ENCODE results near the gene SERTM1. TPM values are rescaled to one million over a fixed set of nuclear protein-coding genes. Genes with fewer than 3 reads are reported as not detected.

SERTM1 gene
- total RNA-seq, 1 experiment from 2014 or later: not detected

DNA sequence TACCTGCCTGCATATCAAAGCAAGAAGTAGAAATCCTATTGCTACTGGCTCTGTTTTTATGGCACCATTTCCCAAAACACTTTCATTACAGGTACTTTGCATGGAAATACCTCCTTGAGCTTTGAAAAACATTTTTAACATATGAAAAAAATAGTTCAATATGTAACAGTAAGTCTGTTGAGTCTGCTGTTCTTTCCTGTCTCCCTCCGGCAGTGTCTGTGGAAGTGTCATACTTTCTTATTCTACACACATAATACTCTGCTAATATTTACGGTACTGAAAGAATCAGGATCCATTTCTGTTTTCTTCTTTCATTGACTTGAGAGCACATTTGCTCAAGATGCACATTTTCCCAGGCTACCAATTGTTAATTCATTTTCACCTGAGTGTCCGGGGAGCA lies 8.2 kb upstream of the SERTM1 start:
- Histone ChIP-seq H3K9ac (ENCODE audit: low read length) (no peak overlapping the region), H3K4me2 (ENCODE audit: low read length) (no peak overlapping the region), H3F3A (ENCODE audit: low read length, unreplicated experiment) (no peaks in the 10 kb centered on the region), H4K20me1 (ENCODE audit: low read length) (no peaks in the 10 kb centered on the region), H2AFZ (ENCODE audit: low read length) (no peak overlapping the region), H3K4me3 (ENCODE audit: low read length) (no peak overlapping the region), H3K79me2 (ENCODE audit: low read length) (no peaks in the 10 kb centered on the region), H3K27ac (ENCODE audit: low read length) (no peak overlapping the region), H3K4me1 (ENCODE audit: insufficient read depth, low read length) (no peaks in the 10 kb centered on the region), H3K27me3 (ENCODE audit: low read length) (peaks cover 15% of the 10 kb centered on the region), H3K9me3 (ENCODE audit: low read length) (no peaks in the 10 kb centered on the region), H3K9me2 (replicated peaks; ENCODE audit: low read length) (no peaks in the 10 kb centered on the region), H3K36me3 (ENCODE audit: low read depth, low read length) (no peaks in the 10 kb centered on the region)
- ChIA-PET CTCF (no interaction called here), POLR2A (ENCODE audit: unreplicated experiment) (no interaction called here)
- DNase-seq: no peak
- no TSS peak for BruUV-seq (replicated peaks)
- TF ChIP-seq EZH2 (IDR thresholded peaks at IDR 0.05; ENCODE audit: low read length, unreplicated experiment) (no peak), EZH2phosphoT487 (IDR thresholded peaks at IDR 0.05; ENCODE audit: borderline replicate concordance, low read length) (no peak)
- intact Hi-C loops (cut with micrococcal nuclease): no loop called here
- no peak for ATAC-seq

DNA sequence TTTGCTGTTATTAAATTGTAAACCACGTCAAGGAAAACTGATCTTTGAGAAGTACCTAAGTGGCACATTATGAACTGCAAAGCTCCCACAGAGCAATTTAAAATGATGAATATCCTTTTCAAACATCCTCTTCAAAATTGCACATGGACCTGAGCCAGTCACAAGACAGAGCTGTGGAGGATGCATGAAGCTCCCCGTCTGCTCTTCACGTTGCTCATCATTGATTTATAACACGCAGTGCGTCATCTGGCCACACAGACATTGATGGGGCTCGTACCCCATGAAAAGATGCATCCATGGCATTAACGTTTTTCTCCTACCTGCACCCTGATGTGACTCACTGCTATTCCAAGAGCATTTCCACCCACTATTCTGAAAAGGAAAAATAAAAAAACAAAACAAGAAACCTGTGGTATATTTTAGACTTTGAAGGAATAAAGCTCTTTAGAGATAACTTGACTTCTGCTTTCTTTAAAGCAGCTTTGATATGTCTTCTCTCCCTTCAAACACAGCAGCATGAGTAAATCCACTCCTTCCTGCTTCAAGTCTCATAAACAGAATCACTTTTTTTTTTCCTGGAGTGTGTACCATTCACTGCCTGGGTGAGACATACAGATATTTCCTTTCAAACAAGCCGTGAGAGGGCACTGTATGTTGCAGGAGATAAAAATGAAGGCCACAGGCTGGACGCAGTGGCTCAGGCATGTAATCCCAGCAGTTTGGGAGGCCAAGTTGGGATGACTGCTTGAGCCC lies 7.2 kb upstream of the SERTM1 start:
- intact Hi-C loops (cut with micrococcal nuclease): no loop called here
- ChIA-PET CTCF (no interaction called here), POLR2A (ENCODE audit: unreplicated experiment) (no interaction called here)
- Histone ChIP-seq H3K27me3 (ENCODE audit: low read length) (peaks cover 15% of the 10 kb centered on the region), H3K9me3 (ENCODE audit: low read length) (no peaks in the 10 kb centered on the region), H2AFZ (ENCODE audit: low read length) (no peak overlapping the region), H3K79me2 (ENCODE audit: low read length) (no peaks in the 10 kb centered on the region), H3K9ac (ENCODE audit: low read length) (no peak overlapping the region), H3F3A (ENCODE audit: low read length, unreplicated experiment) (no peaks in the 10 kb centered on the region), H3K4me3 (ENCODE audit: low read length) (no peak overlapping the region), H3K36me3 (ENCODE audit: low read depth, low read length) (no peaks in the 10 kb centered on the region), H4K20me1 (ENCODE audit: low read length) (no peaks in the 10 kb centered on the region), H3K4me2 (ENCODE audit: low read length) (no peak overlapping the region), H3K4me1 (ENCODE audit: insufficient read depth, low read length) (no peaks in the 10 kb centered on the region), H3K9me2 (replicated peaks; ENCODE audit: low read length) (no peaks in the 10 kb centered on the region), H3K27ac (ENCODE audit: low read length) (no peak overlapping the region)
- TF ChIP-seq, protein P1, sequence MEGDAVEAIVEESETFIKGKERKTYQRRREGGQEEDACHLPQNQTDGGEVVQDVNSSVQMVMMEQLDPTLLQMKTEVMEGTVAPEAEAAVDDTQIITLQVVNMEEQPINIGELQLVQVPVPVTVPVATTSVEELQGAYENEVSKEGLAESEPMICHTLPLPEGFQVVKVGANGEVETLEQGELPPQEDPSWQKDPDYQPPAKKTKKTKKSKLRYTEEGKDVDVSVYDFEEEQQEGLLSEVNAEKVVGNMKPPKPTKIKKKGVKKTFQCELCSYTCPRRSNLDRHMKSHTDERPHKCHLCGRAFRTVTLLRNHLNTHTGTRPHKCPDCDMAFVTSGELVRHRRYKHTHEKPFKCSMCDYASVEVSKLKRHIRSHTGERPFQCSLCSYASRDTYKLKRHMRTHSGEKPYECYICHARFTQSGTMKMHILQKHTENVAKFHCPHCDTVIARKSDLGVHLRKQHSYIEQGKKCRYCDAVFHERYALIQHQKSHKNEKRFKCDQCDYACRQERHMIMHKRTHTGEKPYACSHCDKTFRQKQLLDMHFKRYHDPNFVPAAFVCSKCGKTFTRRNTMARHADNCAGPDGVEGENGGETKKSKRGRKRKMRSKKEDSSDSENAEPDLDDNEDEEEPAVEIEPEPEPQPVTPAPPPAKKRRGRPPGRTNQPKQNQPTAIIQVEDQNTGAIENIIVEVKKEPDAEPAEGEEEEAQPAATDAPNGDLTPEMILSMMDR (conservative IDR thresholded peaks at IDR 0.05; ENCODE audit: low read depth, low read length): no peak
- no peak for TF ChIP-seq EZH2 (IDR thresholded peaks at IDR 0.05; ENCODE audit: low read length, unreplicated experiment)
- no peak for TF ChIP-seq EZH2phosphoT487 (IDR thresholded peaks at IDR 0.05; ENCODE audit: borderline replicate concordance, low read length)
- DNase-seq (no peak), ATAC-seq (no peak)
- no TSS peak for BruUV-seq (replicated peaks)

DNA sequence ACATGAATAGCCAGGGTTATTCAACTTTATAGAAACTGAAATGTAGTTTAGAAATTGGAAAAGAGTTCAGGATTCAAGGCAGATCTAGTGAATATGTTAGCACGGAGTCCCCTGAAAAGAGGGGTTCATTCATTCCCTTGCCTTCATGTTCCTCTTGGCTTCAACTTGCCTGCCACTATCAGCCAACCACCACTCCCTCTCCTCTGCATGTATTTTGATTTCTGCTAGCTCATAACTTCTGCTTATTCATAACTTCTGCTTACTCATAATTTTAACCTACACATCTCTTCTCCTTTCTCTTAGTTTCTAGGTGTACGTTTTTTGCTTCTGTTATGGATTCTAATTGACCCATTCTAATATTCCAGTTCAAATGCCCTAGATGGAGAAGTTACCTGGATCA lies 5.5 kb upstream of the SERTM1 start:
- Histone ChIP-seq H3K79me2 (ENCODE audit: low read length) (no peaks in the 10 kb centered on the region), H3K27me3 (ENCODE audit: low read length) (peaks cover 15% of the 10 kb centered on the region), H4K20me1 (ENCODE audit: low read length) (no peaks in the 10 kb centered on the region), H3K9me3 (ENCODE audit: low read length) (no peaks in the 10 kb centered on the region), H2AFZ (ENCODE audit: low read length) (no peak overlapping the region), H3K36me3 (ENCODE audit: low read depth, low read length) (no peaks in the 10 kb centered on the region), H3K27ac (ENCODE audit: low read length) (no peak overlapping the region), H3K4me1 (ENCODE audit: insufficient read depth, low read length) (no peaks in the 10 kb centered on the region), H3K9me2 (replicated peaks; ENCODE audit: low read length) (no peaks in the 10 kb centered on the region), H3K4me3 (ENCODE audit: low read length) (no peak overlapping the region), H3K4me2 (ENCODE audit: low read length) (no peak overlapping the region), H3K9ac (ENCODE audit: low read length) (no peak overlapping the region), H3F3A (ENCODE audit: low read length, unreplicated experiment) (no peaks in the 10 kb centered on the region)
- intact Hi-C loops (cut with micrococcal nuclease): no loop called here
- ChIA-PET POLR2A (ENCODE audit: unreplicated experiment) (no interaction called here), CTCF (no interaction called here)
- TF ChIP-seq EZH2 (IDR thresholded peaks at IDR 0.05; ENCODE audit: low read length, unreplicated experiment) (no peak), EZH2phosphoT487 (IDR thresholded peaks at IDR 0.05; ENCODE audit: borderline replicate concordance, low read length) (no peak)
- TF ChIP-seq, protein P1 (conservative IDR thresholded peaks at IDR 0.05; ENCODE audit: low read depth, low read length): no peak
- BruUV-seq (replicated peaks): no TSS peak
- no peak for DNase-seq
- no peak for ATAC-seq
